Esophagus squamous epithelium (tissue), 5 donors: ENCODE results near the gene PLP2. TPM values are rescaled to one million over a fixed set of nuclear protein-coding genes. Genes with fewer than 3 reads are reported as not detected.

ENCODE experiments used
- DNase-seq: peaks from one replicate; lab custom pipeline; 2025; lab: John Stamatoyannopoulos, UW
- H3K27ac ChIP-seq, 4 donors: fragments of 200-600 bp; sonication (generic); one replicate each; pipeline ENCODE4 v1.5.1; 2016 to 2019; ENCODE audit warnings: mild to moderate bottlenecking in 1 of 4
- H3K27me3 ChIP-seq, 4 donors: fragments of 200-600 bp; sonication (generic); 1 replicate in 3 of 4; 2 replicates in 1 of 4; pipeline versions ENCODE4 v1.5.1 to v1.6.0; 2017 to 2021; ENCODE audit warnings: antibody characterized with exemption in 1 of 4
- H3K36me3 ChIP-seq, 3 donors: fragments of 200-600 bp; sonication (generic); one replicate each; pipeline ENCODE4 v1.5.1; 2016 to 2019
- H3K4me1 ChIP-seq, 3 donors: fragments of 200-600 bp; sonication (generic); one replicate each; pipeline ENCODE4 v1.5.1; 2017 to 2019
- H3K4me3 ChIP-seq, 4 donors: fragments of 200-600 bp; sonication (generic); 1 replicate in 3 of 4; 2 replicates in 1 of 4; pipeline ENCODE4 v1.5.1; 2016 to 2019; ENCODE audit warnings: mild to moderate bottlenecking in 2 of 4, moderate library complexity in 1 of 4
- H3K9me3 ChIP-seq, 3 donors: fragments of 200-600 bp; sonication (generic); one replicate each; pipeline ENCODE4 v1.5.1; 2016 to 2019
- CTCF ChIP-seq, 6 experiments: fragments of 450-650 bp in 4 of 6; fragments of 200-600 bp in 2 of 6; sonication (generic) in 2 of 6; IDR thresholded peaks; one replicate each; pipeline ENCODE4 v1.5.1; 2016 to 2019; ENCODE audit warnings: antibody characterized with exemption in 6 of 6, mild to moderate bottlenecking in 4 of 6, moderate library complexity in 4 of 6
- POLR2A ChIP-seq, 4 donors: fragments of 450-650 bp; IDR thresholded peaks; one replicate each; pipeline ENCODE4 v1.6.1; 2017; ENCODE audit warnings: antibody characterized with exemption in 4 of 4, mild to moderate bottlenecking in 4 of 4, moderate library complexity in 3 of 4
- WGBS, 2 donors: methylation state at CpG; one replicate each; pipeline ENCODE4 v1.1.5; 2018; 5-methylcytosine and 5-hydroxymethylcytosine counted together
- intact Hi-C: fragments of 100-400 bp; cut with DNase I; formaldehyde crosslinking; loops from one replicate; pipeline ENCODE4 v1.15.0; 2022
- total RNA-seq, 4 donors: library from RNA; depleted of rRNA; stranded (reverse); fragments of >200 nt; gene quantifications; one replicate each; pipeline ENCODE4 v1.1.0, GENCODE V29; 2016
- donor health status: DM: yes; HTN: yes; CAD: no.

PLP2 gene
- total RNA-seq, 4 donors from 2014 or later, result 134 to 187 (median 152) TPM

GRCh38 chrX:49191574-49192011 is 19.9 kb downstream of the PLP2 start:
- no peak for DNase-seq
- Histone ChIP-seq H3K9me3 (no peaks in the 10 kb centered on the region), H3K4me1 (peaks cover 0 to 49% (median 5%) of the 10 kb centered on the region in 3 donors), H3K4me3 (peak overlapping the region; percentile 60 to 71 (median 62)), H3K36me3 (no peaks in the 10 kb centered on the region), H3K27me3 (no peaks in the 10 kb centered on the region), H3K27ac (peak overlapping the region; percentile 88 to 94 (median 90))
- WGBS, 2 donors, result 5 to 27% methylated on average over 7 to 9 of the region's 34 CpGs
- TF ChIP-seq POLR2A (IDR thresholded peaks at IDR 0.05), result no peak
- TF ChIP-seq CTCF (IDR thresholded peaks at IDR 0.05), result no peak
- intact Hi-C loops, result no loop called here

GRCh38 chrX:49192722-49193328 is 21.1 kb downstream of the PLP2 start:
- DNase-seq, result no peak
- TF ChIP-seq CTCF (IDR thresholded peaks at IDR 0.05) (peak; percentile 25 to 51 (median 38)), POLR2A (IDR thresholded peaks at IDR 0.05) (no peak)
- Histone ChIP-seq H3K27me3 (no peaks in the 10 kb centered on the region), H3K27ac (no peak overlapping the region), H3K36me3 (no peaks in the 10 kb centered on the region), H3K4me3 (no peak overlapping the region), H3K9me3 (no peaks in the 10 kb centered on the region), H3K4me1 (peaks cover 0 to 37% (median 5%) of the 10 kb centered on the region in 3 donors)
- intact Hi-C loops, result no loop called here
- WGBS, 2 donors, result 62 to 65% methylated on average over 6 to 10 of the region's 10 CpGs

GRCh38 chrX:49193542-49193964 is 21.9 kb downstream of the PLP2 start:
- H3K4me3 ChIP-seq, result no peak overlapping the region
- no peak overlapping the region for H3K27ac ChIP-seq
- H3K36me3 ChIP-seq, result no peaks in the 10 kb centered on the region
- DNase-seq, result no peak
- intact Hi-C loops, result no loop called here
- no peaks in the 10 kb centered on the region for H3K27me3 ChIP-seq
- WGBS, 2 donors, result 71 to 74% methylated on average over 2 of the region's 2 CpGs
- no peak for TF ChIP-seq CTCF (IDR thresholded peaks at IDR 0.05)
- no peak for TF ChIP-seq POLR2A (IDR thresholded peaks at IDR 0.05)
- H3K4me1 ChIP-seq, result peaks cover 0 to 31% (median 3%) of the 10 kb centered on the region in 3 donors
- H3K9me3 ChIP-seq, result no peaks in the 10 kb centered on the region

GRCh38 chrX:49197543-49198087 is 25.9 kb downstream of the PLP2 start:
- no peak overlapping the region for H3K27ac ChIP-seq
- TF ChIP-seq POLR2A (IDR thresholded peaks at IDR 0.05), result no peak
- no peak for TF ChIP-seq CTCF (IDR thresholded peaks at IDR 0.05)
- DNase-seq, result no peak
- no peaks in the 10 kb centered on the region for H3K36me3 ChIP-seq
- no peaks in the 10 kb centered on the region for H3K9me3 ChIP-seq
- H3K4me1 ChIP-seq, result peaks cover 0 to 12% (median 3%) of the 10 kb centered on the region in 3 donors
- H3K27me3 ChIP-seq, result no peaks in the 10 kb centered on the region
- WGBS, 2 donors, result 40 to 83% methylated on average over 1 to 12 of the region's 13 CpGs
- H3K4me3 ChIP-seq, result no peak overlapping the region
- intact Hi-C loops, result loop anchor here (5.0 kb wide), 1 partner anchor 70 kb away; the partner anchor contains the start of gene PPP1R3F
